Activated CD4-positive, alpha-beta T cell treated with anti-CD3 and anti-CD28 coated beads for 1 hour (primary cell): ENCODE measurements around the gene EHMT2.
"Not testable (repeated sequence)": the region's sequence is repeated elsewhere in the genome, so short reads cannot be mapped to it uniquely, and the experiment has no call there.

Experiments used
- DNase-seq: peaks from one replicate; pipeline ENCODE4 v3.0.0-alpha.2; 2020

Gene EHMT2

DNA sequence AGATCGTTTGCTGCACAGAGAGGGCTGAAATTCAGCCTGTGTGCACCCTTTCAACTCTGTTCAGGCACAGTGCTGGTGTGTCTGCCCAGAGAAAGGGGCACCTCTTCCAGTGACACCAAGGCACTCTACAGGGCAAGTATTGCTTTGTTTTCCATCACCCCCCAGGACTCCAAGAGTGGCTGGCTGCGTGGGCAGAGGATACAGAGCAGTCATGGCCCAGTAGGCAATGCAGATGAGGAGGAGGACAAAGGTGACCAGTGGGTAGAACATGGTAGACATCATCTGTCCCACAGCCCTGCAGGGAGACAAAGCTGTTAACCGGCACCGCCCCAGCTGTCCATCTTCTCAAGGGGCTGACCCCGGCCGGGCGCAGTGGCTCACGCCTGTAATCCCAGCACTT is 28.2 kb downstream of the EHMT2 start:
- DNase-seq = no peak

DNA sequence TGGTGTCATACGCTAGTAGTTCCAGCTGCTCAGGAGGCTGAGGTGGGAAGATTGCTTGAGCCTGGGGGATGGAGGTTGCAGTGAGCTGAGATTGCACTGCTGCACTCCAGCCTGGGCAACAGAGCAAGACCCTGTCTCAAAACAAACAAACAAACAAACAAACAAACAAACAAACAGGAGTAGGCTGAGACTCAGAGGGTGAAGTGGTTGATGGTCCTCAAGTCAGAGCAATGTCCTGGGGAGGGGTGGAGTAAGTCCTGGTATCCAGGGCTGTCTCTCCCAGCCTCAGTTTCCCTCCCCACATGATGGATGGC is 28.9 kb downstream of the EHMT2 start:
- not testable (repeated sequence) for DNase-seq

DNA sequence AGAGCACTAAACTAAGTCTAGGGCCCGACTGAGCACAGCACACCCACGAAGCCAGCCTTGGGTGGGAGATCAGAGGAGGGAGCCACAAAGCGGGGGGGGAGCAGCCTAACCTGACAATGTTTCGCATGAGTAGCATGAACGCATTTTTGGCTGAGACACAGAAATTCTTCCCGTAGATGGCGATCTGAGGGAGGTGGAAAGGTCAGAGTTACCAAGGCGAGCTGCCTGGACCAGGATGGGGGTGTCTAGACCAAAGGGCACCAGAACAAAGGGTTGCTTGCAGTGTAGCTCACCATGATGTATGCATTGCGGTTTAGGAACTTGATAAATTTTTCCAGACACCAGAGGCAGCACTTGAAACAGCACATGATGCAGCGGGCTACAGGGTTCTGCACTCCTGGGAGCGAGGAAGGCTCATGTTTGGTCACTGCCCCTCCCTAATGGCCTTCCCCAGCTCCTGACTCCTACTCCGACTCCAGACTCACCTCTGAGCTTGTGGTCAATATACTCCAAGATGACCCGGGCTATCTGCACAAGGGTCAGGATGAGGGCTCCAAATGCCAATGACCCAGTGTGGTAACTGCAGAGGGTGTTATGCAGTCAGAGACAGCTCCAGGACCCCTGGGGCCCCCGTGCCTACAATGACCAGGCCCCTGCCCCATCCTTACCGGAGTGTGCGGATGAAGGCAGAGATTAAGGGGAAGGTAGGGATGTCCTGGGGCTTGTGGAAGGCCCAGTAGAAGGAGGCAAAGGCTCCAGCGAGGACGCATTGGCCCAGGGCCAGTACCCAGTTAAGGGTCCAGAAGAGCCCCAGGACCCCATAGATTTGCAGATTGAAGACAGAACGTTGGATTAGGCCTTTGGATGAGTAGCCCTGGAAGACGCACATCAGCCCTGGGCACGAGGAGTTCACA is 32.0 kb downstream of the EHMT2 start:
- no peak for DNase-seq

DNA sequence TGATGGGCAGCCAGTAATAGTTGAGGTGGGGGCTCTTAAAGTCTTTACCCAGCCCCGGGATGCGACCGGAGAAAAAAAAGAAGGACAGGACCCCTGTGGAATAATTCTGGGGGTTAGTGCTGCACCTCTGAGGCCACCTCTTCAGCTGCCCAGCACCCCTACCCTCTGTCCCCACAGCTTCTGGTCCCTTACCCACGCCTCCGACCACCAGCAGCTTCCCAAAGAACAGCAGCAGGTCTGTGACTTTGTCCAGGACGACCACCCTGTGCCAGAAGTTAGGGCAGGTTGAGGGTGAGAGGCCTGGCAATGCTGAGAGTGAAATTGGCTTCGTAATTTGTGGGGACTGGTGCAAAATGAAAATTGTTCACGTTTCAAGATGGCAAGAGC is 32.7 kb downstream of the EHMT2 start:
- DNase-seq = no peak

DNA sequence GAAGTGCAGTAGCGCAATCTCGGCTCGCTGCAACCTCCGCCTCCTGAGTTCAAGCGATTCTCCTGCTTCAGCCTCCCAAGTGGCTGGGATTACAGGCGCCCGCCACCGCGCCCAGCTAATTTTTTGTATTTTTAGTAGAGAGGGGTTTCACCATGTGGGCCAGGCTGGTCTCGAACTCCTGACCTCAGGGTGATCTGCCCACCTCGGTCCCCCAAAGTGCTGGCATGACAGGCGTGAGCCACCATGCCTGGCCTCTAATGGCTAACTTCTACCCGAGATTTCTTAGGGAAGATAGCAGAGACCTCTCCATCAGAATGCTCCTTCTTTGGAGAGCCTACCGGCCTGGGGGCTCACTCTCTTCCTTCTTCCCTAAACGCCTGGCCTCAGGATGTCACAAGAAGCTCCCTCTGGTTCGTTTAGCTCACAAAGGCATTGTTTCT is 33.4 kb downstream of the EHMT2 start:
- DNase-seq = not testable (repeated sequence)

DNA sequence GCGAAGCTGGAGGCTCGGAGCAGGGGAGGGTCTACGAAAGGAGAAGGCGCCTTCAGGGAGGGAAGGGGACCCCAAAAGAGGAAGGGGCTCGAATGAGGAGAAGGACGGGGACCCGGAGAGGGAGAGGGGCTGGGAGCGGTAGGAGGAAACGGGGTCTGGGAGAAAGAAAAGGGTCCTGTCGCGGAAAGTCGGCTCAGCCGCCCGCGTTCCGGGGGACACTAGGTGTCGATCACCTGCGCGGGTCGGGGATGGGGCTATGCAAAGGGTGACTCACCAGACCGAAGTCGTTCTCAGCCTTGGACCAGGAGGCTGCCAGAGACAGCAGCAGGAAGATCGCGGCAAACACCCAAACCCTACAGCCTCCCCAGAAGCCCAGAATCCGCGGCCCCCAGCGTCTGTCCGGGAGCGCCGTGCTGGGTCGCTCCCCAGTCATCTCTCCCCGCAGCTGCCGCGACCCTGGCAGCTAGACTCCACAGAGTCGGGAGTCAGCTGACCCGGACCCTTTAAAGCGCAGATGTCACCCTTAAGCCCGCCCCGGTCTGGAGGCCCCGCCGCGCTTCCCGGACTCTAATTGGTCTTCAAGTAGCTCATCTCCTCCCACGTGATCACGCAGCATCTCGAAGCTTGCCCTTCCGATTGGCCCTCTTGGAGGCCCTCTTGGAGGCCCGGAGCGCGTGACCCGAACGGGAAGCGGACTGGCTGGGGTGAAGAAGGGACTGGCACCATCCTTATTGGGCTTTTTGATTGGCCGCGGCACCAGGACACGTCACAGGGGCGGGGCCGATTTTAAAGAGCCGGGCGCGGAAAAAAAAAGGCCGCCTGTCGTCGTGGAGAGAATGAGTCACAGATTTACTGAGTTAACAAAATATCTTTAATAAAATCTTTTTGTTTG is 34.9 kb downstream of the EHMT2 start, which contains the start of gene NEU1:
Gene NEU1, minus strand, starts transcription at position 478 of the 892 bp plus-strand sequence. Its CDS starts 45 bp downstream, at position 433.
- DNase-seq = peak; percentile 99

DNA sequence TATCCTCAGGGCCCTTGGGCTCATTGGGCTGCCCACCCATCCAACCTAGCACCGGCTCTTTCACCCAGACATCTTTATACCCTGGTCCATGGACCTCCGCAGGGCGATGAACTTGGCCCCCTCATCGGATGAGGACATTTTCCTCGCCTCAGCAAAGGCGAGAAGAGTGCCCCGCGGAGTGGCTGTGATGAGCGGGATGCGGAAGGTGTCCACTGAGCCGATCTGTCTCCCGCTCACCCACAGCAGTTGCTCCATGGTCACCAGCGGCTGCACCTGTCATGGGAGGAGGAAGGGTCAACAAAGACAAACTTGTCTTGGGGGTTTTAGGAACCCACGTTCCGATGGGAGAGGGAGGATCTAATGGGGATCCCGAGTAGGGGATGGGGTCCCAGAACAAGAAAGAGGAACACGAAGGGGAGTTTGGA is 35.6 kb downstream of the EHMT2 start:
- DNase-seq = no peak

DNA sequence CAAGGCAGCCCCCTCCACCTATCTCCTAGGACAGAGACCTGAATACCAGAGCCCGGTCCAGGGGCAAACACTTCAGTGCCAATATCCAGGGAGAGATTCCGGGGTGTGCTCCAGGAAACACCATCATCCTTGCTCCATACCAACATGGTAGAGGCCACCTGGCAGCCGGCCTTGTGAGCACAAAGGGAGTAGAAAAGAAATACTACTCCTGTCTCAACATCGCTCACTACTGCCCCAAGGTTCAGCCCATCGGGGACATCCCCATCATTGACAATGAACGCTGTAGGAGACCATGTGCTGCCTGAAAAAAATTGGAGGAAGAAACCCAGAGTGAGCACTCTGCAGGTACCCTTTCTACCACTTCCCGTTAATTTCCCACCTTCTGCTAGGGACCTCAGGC is 36.3 kb downstream of the EHMT2 start:
- no peak for DNase-seq

DNA sequence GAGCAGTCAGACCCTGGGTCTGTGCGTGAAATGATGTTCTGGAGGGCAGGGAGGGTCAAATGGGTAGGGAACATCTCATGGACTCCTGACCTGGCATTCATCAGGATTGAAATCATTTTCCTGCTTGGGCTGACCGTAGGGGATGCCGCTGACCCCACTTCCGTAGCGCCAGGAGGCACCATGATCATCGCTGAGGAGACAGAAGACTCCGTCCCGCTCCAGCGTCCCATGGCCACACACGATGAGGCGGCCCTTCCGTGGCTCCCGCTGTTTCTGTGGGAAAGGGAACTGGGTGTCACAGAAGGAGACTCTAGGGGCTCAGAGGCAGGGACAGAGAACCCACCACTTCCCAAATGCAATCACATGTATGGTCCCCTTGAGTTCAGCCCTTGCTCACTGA is 37.1 kb downstream of the EHMT2 start:
- no peak for DNase-seq

DNA sequence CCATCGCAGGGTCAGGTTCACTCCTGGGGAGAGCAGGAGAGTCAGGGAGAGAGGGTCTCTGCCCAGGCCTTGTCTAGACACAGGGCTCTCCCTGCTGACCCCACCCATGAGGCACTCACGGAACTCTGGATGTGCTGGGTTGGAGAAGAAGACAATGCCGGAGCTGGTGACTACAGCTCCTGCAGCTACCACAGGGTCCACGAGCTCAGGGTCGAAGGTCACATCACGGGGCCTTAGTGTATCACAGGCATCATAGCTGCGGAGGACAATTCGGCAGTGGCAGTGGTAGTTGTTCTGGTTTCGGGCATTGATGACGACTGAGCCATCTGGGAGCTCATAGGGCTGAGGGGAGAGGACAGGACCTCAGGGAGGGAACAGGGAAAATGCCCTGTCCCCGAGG is 37.6 kb downstream of the EHMT2 start:
- no peak for DNase-seq

DNA sequence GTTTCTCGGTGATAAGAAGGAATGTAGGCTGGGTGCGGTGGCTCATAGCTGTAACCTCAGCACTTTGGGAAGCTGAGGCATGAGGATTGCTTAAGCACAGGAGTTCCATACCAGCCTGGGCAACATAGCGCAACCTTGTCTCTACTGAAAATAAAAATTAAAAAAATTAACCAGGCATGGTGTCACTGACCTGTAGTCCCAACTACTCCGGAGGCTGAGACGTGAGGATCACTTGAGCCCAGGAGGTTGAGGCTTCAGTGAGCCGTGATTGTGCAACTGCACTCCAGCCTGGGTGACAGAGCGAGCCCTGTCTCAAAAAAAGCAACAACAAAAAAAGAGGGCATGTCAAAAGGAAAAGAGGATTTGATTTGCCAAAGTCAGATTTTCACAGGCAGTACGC is 38.8 kb downstream of the EHMT2 start:
- no peak for DNase-seq

DNA sequence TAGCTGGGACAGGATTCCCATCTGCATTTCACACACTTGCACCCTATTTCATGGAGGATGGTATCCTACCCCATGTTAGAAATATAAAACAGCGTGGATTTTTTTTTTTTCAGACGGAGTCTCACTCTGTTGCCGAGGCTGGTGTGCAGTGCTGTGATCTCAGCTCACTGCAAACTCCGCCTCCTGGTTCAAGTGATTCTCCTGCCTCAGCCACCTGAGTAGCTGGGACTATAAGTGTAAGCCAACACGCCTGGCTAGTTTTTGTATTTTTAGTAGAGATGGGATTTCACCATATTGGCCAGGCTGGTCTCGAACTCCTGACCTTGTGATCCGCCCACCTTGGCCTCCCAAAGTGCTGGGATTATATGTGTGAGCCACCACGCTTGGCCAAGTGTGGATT is 39.7 kb downstream of the EHMT2 start:
- not testable (repeated sequence) for DNase-seq

DNA sequence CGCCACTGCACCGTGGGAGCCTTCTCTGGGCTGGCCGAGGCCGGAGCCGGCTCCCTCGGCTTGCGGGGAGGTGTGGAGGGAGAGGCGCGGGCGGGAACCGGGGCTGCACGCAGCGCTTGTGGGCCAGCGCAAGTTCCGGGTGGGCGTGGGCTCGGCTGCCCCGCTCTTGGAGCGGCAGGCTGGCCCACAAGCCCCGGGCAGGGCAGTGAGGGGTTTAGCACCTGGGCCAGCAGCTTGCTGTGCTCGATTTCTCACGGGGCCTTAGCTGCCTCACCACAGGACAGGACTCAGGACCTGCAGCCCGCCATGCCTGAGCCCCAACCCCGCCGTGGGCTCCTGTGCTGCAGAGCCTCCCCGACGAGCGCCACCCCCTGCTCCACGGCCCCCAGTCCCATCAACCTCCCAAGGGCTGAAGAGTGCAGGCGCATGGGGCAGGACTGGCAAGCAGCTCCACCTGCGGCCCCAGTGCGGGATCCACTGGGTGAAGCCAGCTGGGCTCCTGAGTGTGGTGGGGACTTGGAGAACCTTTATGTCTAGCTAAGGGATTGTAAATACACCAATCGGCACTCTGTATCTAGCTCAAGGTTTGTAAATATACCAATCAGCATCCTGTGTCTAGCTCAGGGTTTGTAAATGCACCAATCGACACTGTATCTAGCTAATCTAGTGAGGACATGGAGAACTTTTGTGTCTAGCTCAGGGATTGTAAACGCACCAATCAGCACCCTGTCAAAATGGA is 45.3 kb downstream of the EHMT2 start:
- not testable (repeated sequence) for DNase-seq

DNA sequence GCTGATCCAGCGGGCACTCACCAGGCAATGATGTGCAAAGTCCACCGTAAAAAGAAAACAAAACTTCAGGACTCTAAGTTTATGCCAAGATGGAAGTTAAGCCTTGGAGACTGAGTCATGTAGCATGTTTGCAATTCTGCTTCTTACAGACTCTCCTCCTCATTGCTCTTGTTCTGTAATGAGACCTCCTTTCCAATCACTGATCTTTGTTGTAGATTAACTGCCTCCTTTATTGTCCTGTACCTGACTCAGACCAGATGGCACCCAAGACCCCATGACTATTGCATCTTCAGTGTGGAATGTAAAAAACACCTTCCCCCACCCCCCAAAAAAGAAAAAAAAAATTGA is 46.0 kb downstream of the EHMT2 start:
- DNase-seq = no peak

DNA sequence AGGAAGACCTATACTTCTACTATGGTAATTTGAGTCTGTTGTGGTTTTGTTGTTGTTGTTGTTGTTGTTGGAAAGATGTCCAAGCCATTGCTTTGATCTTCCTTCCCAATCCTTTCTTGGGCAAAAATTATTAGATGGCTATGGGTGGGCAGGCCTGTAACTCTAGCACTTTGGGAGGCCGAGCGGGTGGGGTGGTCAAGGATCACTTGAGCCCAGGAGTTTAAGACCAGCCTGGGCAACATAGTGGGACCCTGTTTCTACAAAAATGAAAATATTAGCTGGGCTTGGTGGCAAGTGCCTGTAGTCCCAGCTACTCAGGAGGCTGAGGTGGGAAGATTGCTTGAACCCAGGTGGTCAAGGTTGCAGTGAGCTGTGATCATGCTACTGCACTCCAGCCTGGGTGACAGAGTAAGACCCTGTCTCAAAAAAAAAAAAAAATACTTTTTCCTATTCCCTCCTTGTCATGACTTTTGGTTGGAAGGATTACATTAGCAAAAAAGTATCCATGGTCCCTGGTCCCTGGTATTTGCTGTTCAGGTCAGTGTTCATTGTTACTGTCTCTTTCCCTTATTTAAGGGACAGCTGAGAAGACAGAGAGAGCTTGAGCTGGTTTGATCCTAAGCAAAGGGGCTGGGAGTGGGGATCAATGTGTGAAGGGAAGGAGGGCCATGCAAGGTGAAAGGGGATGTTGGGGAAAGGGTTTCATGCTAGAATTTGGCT is 46.6 kb downstream of the EHMT2 start:
- DNase-seq = no peak

DNA sequence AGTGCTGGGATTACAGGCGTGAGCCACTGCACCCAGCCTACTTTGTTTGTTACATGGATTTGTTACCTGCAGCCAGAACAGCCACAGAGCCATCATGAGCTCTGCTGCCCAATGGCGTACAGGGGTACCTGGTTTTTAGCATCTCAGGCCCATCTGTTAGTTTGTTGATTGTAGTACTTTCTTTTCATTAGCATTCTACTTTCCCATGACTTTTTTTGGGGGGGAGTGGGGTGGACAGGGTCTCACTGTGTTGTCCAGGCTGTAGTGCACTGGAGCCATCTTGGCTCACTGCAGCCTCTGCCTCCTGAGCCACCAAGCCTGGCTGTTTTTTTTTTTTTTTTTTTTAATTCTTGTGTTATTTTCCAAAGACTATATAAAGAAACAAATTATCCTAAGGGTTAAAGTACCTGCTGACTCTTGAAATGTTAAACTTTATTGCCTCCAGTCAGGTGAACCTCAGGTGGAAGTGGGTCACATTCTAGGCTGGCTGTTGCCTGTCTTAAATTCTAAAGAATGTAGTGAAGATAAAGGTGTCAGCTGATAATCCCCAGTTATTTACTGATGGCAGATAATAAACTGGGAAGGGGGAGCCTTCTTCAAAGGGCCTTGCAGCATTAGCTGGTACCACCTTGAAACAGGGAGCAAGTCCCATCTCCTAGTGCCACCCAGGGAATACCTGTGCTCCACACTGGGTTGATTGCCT is 50.1 kb downstream of the EHMT2 start:
- DNase-seq = no peak

DNA sequence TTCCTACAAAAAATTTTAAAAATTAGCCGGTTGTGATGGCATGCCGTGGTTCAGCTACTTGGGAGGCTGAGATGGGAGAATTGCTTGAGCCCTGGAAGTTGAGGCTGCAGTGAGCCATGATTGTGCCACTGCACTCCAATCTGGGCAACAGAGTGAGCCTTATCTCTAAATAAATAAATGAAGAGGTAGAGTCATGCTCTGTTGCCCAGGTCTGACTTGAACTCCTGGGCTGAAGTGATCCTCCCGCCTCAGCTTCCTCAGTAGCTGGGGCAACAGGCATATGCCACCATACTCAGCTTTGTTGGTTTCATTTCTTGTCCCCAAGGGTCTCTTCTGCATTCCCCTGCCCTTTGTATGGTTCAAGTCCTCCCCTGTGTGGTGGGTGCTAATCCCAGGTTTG is 53.0 kb downstream of the EHMT2 start:
- DNase-seq = no peak

DNA sequence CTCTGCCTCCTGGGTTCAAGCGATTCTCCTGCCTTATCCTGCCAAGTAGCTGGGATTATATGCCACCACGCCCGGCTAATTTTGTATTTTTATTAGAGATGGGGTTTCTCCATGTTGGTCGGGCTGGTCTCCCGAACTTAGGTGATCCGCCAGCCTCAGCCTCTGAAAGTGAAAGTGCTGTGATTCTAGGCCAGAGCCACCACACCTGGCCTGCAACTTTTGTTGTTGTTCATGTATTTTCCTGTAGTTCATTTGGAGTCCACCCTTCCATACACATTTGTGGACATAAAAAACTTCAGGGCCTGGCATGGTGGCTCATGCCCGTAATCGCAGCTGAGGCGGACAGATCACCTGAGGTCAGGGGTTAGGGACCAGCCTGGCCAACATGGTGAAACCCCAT is 55.4 kb downstream of the EHMT2 start:
- DNase-seq = no peak

DNA sequence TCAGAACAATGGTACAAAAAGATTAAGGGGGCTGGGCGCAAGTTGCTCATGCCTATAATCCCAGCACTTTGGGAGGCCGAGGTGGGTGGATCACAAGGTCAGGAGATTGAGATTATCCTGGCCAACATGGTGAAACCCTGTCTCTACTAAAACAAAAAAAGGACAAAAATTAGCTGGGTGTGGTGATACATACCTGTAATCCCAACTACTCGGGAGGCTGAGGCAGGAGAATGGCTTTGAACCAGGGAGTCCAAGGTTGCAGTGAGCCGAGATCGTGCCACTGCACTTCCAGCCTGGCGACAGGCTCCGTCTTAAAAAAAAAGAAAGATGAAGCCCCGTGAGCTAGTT is 57.7 kb downstream of the EHMT2 start:
- DNase-seq = not testable (repeated sequence)

DNA sequence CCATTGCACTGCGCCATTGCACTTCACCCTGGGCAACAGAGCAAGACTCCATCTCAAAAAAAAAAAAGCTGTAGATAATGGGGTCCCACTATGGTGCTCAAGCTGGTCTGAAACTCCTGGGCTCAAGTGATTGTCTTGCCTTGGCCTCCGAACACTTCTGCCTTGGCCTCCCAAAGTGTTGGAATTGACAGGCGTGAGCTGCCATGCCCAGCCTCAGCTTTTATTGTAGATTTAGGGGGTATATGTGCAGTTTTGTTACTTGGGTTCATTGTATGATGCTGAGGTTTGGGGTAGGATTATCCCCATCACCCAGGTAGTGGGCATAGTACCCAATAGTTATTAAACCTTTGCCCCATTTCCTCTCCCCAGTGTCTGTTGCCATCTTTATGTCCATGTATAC is 58.5 kb downstream of the EHMT2 start:
- DNase-seq = no peak

DNA sequence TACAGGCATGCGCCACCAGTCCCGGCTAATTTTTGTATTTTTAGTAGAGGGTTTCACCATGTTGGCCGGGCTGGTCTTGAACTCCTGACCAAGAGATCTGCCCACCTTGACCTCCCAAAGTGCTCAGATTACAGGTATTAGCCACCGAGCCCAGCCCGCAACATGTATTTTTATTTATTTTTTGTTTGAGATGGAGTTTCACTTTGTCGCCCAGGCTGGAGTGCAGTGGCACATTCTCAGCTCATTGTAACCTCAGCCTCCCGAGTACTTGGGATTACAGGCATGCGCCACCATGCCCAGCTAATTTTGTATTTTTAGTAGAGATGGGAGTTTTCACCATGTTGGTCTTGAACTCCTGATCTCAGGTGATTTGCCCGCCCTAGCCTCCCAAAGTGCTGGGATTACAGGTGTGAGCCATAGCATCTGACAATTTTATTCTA is 59.4 kb downstream of the EHMT2 start:
- not testable (repeated sequence) for DNase-seq
